Transverse colon (tissue), 4 donors: Measurements from ENCODE around the gene TGFB3.

Experiments used
- POLR2A ChIP-seq: fragments of 450-650 bp; IDR thresholded peaks from one replicate; pipeline ENCODE4 v1.6.1; 2016; ENCODE audit warnings: antibody characterized with exemption, mild to moderate bottlenecking, moderate library complexity
- POLR2AphosphoS5 ChIP-seq, 3 donors: sonication (generic); formaldehyde crosslinking; IDR thresholded peaks; one replicate each; pipeline ENCODE4 v1.6.1; 2016; ENCODE audit warnings: antibody characterized with exemption in 3 of 3
- TF ChIP-seq, protein P1 (sequence below), 5 experiments: fragments of 200-600 bp in 3 of 5; fragments of 450-650 bp in 2 of 5; sonication (generic) in 3 of 5; IDR thresholded peaks; 1 replicate in 2 of 5; 2 replicates in 3 of 5; pipeline ENCODE4 v1.5.1; 2016 to 2017; ENCODE audit warnings: antibody characterized with exemption in 5 of 5, inconsistent platforms in 3 of 5, mild to moderate bottlenecking in 2 of 5, moderate library complexity in 1 of 5

DNA sequence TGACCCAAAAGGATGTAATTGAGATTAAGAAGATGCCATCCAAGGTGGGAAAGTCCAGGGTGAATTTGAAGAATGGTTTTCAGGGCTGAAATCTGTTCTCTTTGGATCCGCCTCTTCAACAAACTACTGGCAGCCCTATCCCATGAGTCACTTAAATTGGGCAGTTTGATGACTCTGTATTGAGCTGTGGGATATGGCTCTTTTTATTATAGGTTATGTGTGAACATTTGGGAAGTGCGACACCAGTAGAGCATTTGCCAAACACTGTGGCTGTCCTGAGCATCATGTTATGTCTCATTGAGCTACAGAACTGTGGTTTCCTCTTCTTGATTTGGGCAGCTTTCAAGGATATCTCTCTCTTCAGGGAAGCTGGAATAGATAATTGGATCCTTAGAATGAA is 26.1 kb upstream of the TGFB3 start:
- TF ChIP-seq, protein P1, sequence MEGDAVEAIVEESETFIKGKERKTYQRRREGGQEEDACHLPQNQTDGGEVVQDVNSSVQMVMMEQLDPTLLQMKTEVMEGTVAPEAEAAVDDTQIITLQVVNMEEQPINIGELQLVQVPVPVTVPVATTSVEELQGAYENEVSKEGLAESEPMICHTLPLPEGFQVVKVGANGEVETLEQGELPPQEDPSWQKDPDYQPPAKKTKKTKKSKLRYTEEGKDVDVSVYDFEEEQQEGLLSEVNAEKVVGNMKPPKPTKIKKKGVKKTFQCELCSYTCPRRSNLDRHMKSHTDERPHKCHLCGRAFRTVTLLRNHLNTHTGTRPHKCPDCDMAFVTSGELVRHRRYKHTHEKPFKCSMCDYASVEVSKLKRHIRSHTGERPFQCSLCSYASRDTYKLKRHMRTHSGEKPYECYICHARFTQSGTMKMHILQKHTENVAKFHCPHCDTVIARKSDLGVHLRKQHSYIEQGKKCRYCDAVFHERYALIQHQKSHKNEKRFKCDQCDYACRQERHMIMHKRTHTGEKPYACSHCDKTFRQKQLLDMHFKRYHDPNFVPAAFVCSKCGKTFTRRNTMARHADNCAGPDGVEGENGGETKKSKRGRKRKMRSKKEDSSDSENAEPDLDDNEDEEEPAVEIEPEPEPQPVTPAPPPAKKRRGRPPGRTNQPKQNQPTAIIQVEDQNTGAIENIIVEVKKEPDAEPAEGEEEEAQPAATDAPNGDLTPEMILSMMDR (IDR thresholded peaks at IDR 0.05), result no peak
- TF ChIP-seq POLR2AphosphoS5 (IDR thresholded peaks at IDR 0.05) (no peak), POLR2A (no peak)
